Measurements from ENCODE around the gene FOXB2.

Gene FOXB2

GRCh38 chr9:76988941-76989340 lies 30.5 kb upstream of the FOXB2 start:
- no peak overlapping the region for H3K27ac ChIP-seq
- no peak for TF ChIP-seq CTCF (IDR thresholded peaks at IDR 0.05)
- TF ChIP-seq ZFX (IDR thresholded peaks at IDR 0.05; ENCODE audit: borderline replicate concordance), result no peak

- no peak overlapping the region for H3K27ac ChIP-seq
- no peak for TF ChIP-seq CTCF (IDR thresholded peaks at IDR 0.05)
- TF ChIP-seq ZFX (IDR thresholded peaks at IDR 0.05; ENCODE audit: borderline replicate concordance), result no peak
Measured at GRCh38 chr9:76989501-76989900, 30.0 kb upstream of the FOXB2 start.

- TF ChIP-seq ZFX (IDR thresholded peaks at IDR 0.05; ENCODE audit: borderline replicate concordance), result no peak
- TF ChIP-seq CTCF (IDR thresholded peaks at IDR 0.05), result peak; percentile 57
Measured at GRCh38 chr9:76996700-76997099, 22.8 kb upstream of the FOXB2 start.

GRCh38 chr9:76999261-76999660 lies 20.2 kb upstream of the FOXB2 start:
- TF ChIP-seq ZFX (IDR thresholded peaks at IDR 0.05; ENCODE audit: borderline replicate concordance) (no peak), CTCF (IDR thresholded peaks at IDR 0.05) (no peak)
- H3K27ac ChIP-seq, result no peak overlapping the region

More at GRCh38 chr9:76996700-76997099, 22.8 kb upstream of the FOXB2 start:
- H3K27ac ChIP-seq, result no peak overlapping the region

- no peak overlapping the region for H3K27ac ChIP-seq
- TF ChIP-seq ZFX (IDR thresholded peaks at IDR 0.05; ENCODE audit: borderline replicate concordance), result no peak
- 0 out of 2 replicates have a peak, but pooled peaks have one; percentile 5 for TF ChIP-seq CTCF (IDR thresholded peaks at IDR 0.05)
Measured at GRCh38 chr9:77000330-77000729, 19.1 kb upstream of the FOXB2 start.

GRCh38 chr9:77003366-77003765 lies 16.1 kb upstream of the FOXB2 start:
- no peak overlapping the region for H3K27ac ChIP-seq
- TF ChIP-seq ZFX (IDR thresholded peaks at IDR 0.05; ENCODE audit: borderline replicate concordance) (no peak), CTCF (IDR thresholded peaks at IDR 0.05) (no peak)

- no peak overlapping the region for H3K27ac ChIP-seq
- no peak for TF ChIP-seq ZFX (IDR thresholded peaks at IDR 0.05; ENCODE audit: borderline replicate concordance)
- TF ChIP-seq CTCF (IDR thresholded peaks at IDR 0.05), result no peak
Measured at GRCh38 chr9:77005216-77005615, 14.2 kb upstream of the FOXB2 start.
